ENCODE results near the gene UMODL1.

GRCh38 chr21:42160111-42160721, 89.1 kb downstream of the UMODL1 start:
- TF ChIP-seq CTCF (IDR thresholded peaks at IDR 0.05), result no peak
- TF ChIP-seq EZH2 (IDR thresholded peaks at IDR 0.05), result no peak
- TF ChIP-seq EZH2phosphoT487 (IDR thresholded peaks at IDR 0.05), result no peak
